ENCODE measurements around the gene EAF2.

- TF ChIP-seq GATA3 (IDR thresholded peaks at IDR 0.05; ENCODE audit: low read depth, low read length) (no peak), GATA2 (IDR thresholded peaks at IDR 0.05; ENCODE audit: low read depth, low read length) (no peak)
Measured at GRCh38 chr3:121786485-121786884, 48.5 kb upstream of the EAF2 start.
